HepG2 (cell line): Measurements from ENCODE around the gene NFATC1. TPM values are rescaled to one million over a fixed set of nuclear protein-coding genes. Genes with fewer than 3 reads are reported as not detected.
A peak's percentile ranks its signal among the peaks of the same experiment; 100 is the strongest.

Experiments used
- ATAC-seq: fragments of 200-7000 bp; cut with Tn5 transposase; 3 replicates; pipeline ENCODE4 v1.9.1; 2020; ENCODE audit warnings: mild to moderate bottlenecking, moderate library complexity
- BruUV-seq: library from RNA; stranded (reverse); fragments of 400-500 nt; replicated peaks from 2 replicates; lab custom pipeline; 2021; lab: Mats Ljungman, UMichigan
- CTCF ChIA-PET: fragments of 300-600 bp; formaldehyde crosslinking; extraction: SDS; loops from one replicate; lab custom pipeline; 2021; ENCODE audit warnings: low total read pairs, inconsistent platforms, low intra/inter-chr PET ratio; lab: Yijun Ruan, JAX
- POLR2A ChIA-PET: fragments of 350-600 bp; sonication (Branson Sonifier 250); formaldehyde crosslinking; loops from one replicate; lab custom pipeline; 2020; ENCODE audit warnings: antibody characterized with exemption, inconsistent platforms; lab: Yijun Ruan, JAX
- DNase-seq: peaks from one replicate; pipeline ENCODE4 v3.0.0-alpha.2; 2015; ENCODE audit warnings: low spot score
- FAIRE-seq: peaks from 3 replicates; lab custom pipeline; 2011; peaks lifted over from hg19 to GRCh38; lab: Jason Lieb, UNC
- H2AFZ ChIP-seq: one replicate; pipeline ENCODE4 v1.6.1; 2011; ENCODE audit warnings: low read length, inconsistent platforms
- H3K27ac ChIP-seq: fragments of 300-600 bp; 3 replicates; pipeline ENCODE4 v1.8.0; 2011; ENCODE audit warnings: mixed run types, mild to moderate bottlenecking, mixed read lengths, low read length, inconsistent platforms; ENCODE audit not compliant: insufficient read depth; ENCODE audit errors: extremely low read length
- H3K27me3 ChIP-seq, 2 experiments: fragments of 200-600 bp in 1 of 2; 2 replicates in 1 of 2; 3 replicates in 1 of 2; pipeline versions ENCODE4 v1.6.0 to v1.8.0; 2011; ENCODE audit warnings: low read length in 2 of 2, mild to moderate bottlenecking in 2 of 2, moderate library complexity in 2 of 2, inconsistent platforms in 1 of 2; ENCODE audit not compliant: insufficient read depth in 2 of 2, control insufficient read depth in 1 of 2
- H3K36me3 ChIP-seq, 2 experiments: fragments of 200-600 bp in 1 of 2; replicated peaks in 1 of 2; 2 replicates in 1 of 2; 3 replicates in 1 of 2; pipeline versions ENCODE4 v1.5.1 to v1.8.0; 2011; ENCODE audit warnings: low read length in 2 of 2, inconsistent platforms in 1 of 2; ENCODE audit not compliant: insufficient read depth in 2 of 2, control insufficient read depth in 1 of 2
- H3K4me1 ChIP-seq: 2 replicates; pipeline ENCODE4 v1.5.1; 2012; ENCODE audit warnings: low read length, inconsistent platforms; ENCODE audit not compliant: insufficient read depth
- H3K4me2 ChIP-seq: 2 replicates; pipeline ENCODE4 v1.6.0; 2011; ENCODE audit warnings: low read depth, low read length, inconsistent platforms
- H3K4me3 ChIP-seq, 3 experiments: fragments of 200-600 bp in 1 of 3; sonication (generic), shearing (Covaris generic) in 1 of 3; replicated peaks in 1 of 3; 2 replicates each; pipeline ENCODE4 v1.5.1; 2011 to 2016; ENCODE audit warnings: low read length in 3 of 3, inconsistent platforms in 2 of 3, low read depth in 2 of 3, mild to moderate bottlenecking in 2 of 3, control low read depth in 1 of 3, mixed read lengths in 1 of 3; ENCODE audit not compliant: insufficient read depth in 1 of 3
- H3K79me2 ChIP-seq: one replicate; pipeline ENCODE4 v1.6.1; 2011; ENCODE audit warnings: low read length, inconsistent platforms; ENCODE audit not compliant: insufficient read depth
- H3K9ac ChIP-seq: 2 replicates; pipeline ENCODE4 v1.6.0; 2011; ENCODE audit warnings: mild to moderate bottlenecking, low read depth, low read length, inconsistent platforms; ENCODE audit not compliant: insufficient read depth
- H3K9me3 ChIP-seq: 2 replicates; pipeline ENCODE4 v1.5.1; 2012; ENCODE audit warnings: mild to moderate bottlenecking, low read length
- H4K20me1 ChIP-seq: 2 replicates; pipeline ENCODE4 v1.6.0; 2011; ENCODE audit warnings: inconsistent platforms, mild to moderate bottlenecking, low read length, moderate library complexity; ENCODE audit not compliant: insufficient read depth
- DMTF1 ChIP-seq: sonication (generic); formaldehyde crosslinking; IDR thresholded peaks from 2 replicates; pipeline ENCODE4 v1.4.0; 2020; ENCODE audit warnings: mild to moderate bottlenecking, missing genetic modification reagents
- RAD51 ChIP-seq: fragments of 450-650 bp; IDR thresholded peaks from 2 replicates; pipeline ENCODE4 v1.6.1; 2016; ENCODE audit warnings: borderline replicate concordance
- STAG1 ChIP-seq: sonication (generic); formaldehyde crosslinking; IDR thresholded peaks from 2 replicates; pipeline ENCODE4 v1.4.0; 2020; ENCODE audit warnings: missing genetic modification reagents
- WGBS: methylation state at CpG from one replicate; pipeline ENCODE4 v1.1.6; 2017; ENCODE audit warnings: low lambda C conversion rate; 5-methylcytosine and 5-hydroxymethylcytosine counted together
- in situ Hi-C: cut with HindIII; loops from 2 replicates; pipeline ENCODE4 v1.10.0; 2017; ENCODE audit warnings: low pct_unique_long_range_greater_than_20kb; ENCODE audit not compliant: extremely low pct_ligation_motif_present
- intact Hi-C: fragments of 100-400 bp; cut with micrococcal nuclease; formaldehyde crosslinking; loops from one replicate; pipeline ENCODE4 v1.10.0; 2022; ENCODE audit not compliant: unreplicated experiment
- polyA plus RNA-seq, 8 experiments: library from polyadenylated mRNA; depleted of rRNA in 3 of 8; stranded (reverse) in 7 of 8; unstranded in 1 of 8; fragments of >200 nt; fragmentation: Illumina TruSeq in 4 of 8; extraction: Trizol in 4 of 8; gene quantifications; 2 replicates each; pipeline versions ENCODE4 v1.2.1 to v1.2.3, GENCODE V29; 2011 to 2016; ENCODE audit warnings: low read depth in 4 of 8, missing spikeins in 1 of 8, mixed read lengths in 1 of 8; ENCODE audit not compliant: insufficient read depth in 1 of 8
- total RNA-seq, 5 experiments: library from RNA; depleted of rRNA; stranded (reverse); fragments of >200 nt; fragmentation: Illumina TruSeq; extraction: Trizol; gene quantifications; 2 replicates each; pipeline ENCODE4 v1.2.3, GENCODE V29; 2016; ENCODE audit warnings: low read depth in 1 of 5
- TF ChIP-seq, protein P1 (sequence below), 2 experiments: sonication (generic) in 1 of 2; formaldehyde crosslinking in 1 of 2; IDR thresholded peaks; 2 replicates each; pipeline versions ENCODE4 v1.5.1 to v1.6.1; 2011 to 2020; ENCODE audit warnings: borderline replicate concordance in 1 of 2, low read depth in 1 of 2, low read length in 1 of 2, mild to moderate bottlenecking in 1 of 2, missing genetic modification reagents in 1 of 2, moderate library complexity in 1 of 2

The NFATC1 gene
- total and polyA plus RNA-seq, 2 of the 13 experiments (the other 11 are each of a cell fraction or from before 2014, with no cell fraction given): not detected

GRCh38 chr18:79501006-79501405, 105.3 kb downstream of the NFATC1 start:
- Histone ChIP-seq H3K27me3 (peaks cover under 1 to 20% of the 10 kb centered on the region in 2 experiments; a peak in 4 of 5 replicates), H3K4me1 (no peaks in the 10 kb centered on the region), H3K9ac (no peak overlapping the region), H4K20me1 (no peaks in the 10 kb centered on the region), H3K4me2 (no peak overlapping the region), H3K36me3 (no peaks in the 10 kb centered on the region), H3K4me3 (no peak overlapping the region), H3K79me2 (no peaks in the 10 kb centered on the region), H3K9me3 (peaks cover 11% of the 10 kb centered on the region; the same call in 1 of the 2 replicates), H3K27ac (no peak overlapping the region), H2AFZ (no peak overlapping the region)
- in situ Hi-C loops (no loop called here), intact Hi-C loops (no loop called here)
- WGBS: 27% methylated on average over 4 of the region's 4 CpGs
- FAIRE-seq: no peak
- no peak for ATAC-seq
- ChIA-PET POLR2A (no interaction called here), CTCF (no interaction called here)
- no TSS peak for BruUV-seq
- DNase-seq: no peak
- TF ChIP-seq RAD51 (peak; percentile 76; the same call in 1 of the 2 replicates), STAG1 (no peak), DMTF1 (CRISPR knock-in tag) (no peak)
- TF ChIP-seq, protein P1, sequence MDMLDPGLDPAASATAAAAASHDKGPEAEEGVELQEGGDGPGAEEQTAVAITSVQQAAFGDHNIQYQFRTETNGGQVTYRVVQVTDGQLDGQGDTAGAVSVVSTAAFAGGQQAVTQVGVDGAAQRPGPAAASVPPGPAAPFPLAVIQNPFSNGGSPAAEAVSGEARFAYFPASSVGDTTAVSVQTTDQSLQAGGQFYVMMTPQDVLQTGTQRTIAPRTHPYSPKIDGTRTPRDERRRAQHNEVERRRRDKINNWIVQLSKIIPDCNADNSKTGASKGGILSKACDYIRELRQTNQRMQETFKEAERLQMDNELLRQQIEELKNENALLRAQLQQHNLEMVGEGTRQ (IDR thresholded peaks at IDR 0.05; ENCODE audit: low read depth, low read length): peak; percentile 42; the same call in 1 of the 2 replicates
- TF ChIP-seq, protein P1 (CRISPR knock-in tag; IDR thresholded peaks at IDR 0.05; ENCODE audit: borderline replicate concordance): no peak
